Activated CD4-positive, alpha-beta T cell treated with anti-CD3 and anti-CD28 coated beads, Interleukin-2, amount 10 ng/mL, durations not matched to agents 7 days and 5 days (primary cell): Measurements from ENCODE around the gene PDE1C. TPM values are rescaled to one million over a fixed set of nuclear protein-coding genes. Genes with fewer than 3 reads are reported as not detected.

Experiments
- CTCF ChIA-PET: fragments of 350-600 bp; sonication (Branson Sonifier 250); formaldehyde crosslinking; loops from one replicate; lab custom pipeline; 2021; ENCODE audit warnings: antibody characterized with exemption; lab: Charles Lee
- POLR2A ChIA-PET: fragments of 350-600 bp; sonication (Branson Sonifier 250); formaldehyde crosslinking; loops from one replicate; lab custom pipeline; 2021; ENCODE audit warnings: antibody characterized with exemption; lab: Charles Lee
- DNase-seq: peaks from one replicate; pipeline ENCODE4 v3.0.0-alpha.2; 2020
- H3K27ac Mint-ChIP-seq: one replicate; pipeline ENCODE4 v1.8.0; 2021; ENCODE audit warnings: mild to moderate bottlenecking, moderate library complexity, mixed read lengths
- H3K27me3 Mint-ChIP-seq: one replicate; pipeline ENCODE4 v1.8.0; 2021; ENCODE audit warnings: mixed read lengths
- H3K36me3 Mint-ChIP-seq: one replicate; pipeline ENCODE4 v1.8.0; 2021; ENCODE audit warnings: low read depth, mixed read lengths
- H3K4me1 Mint-ChIP-seq: one replicate; pipeline ENCODE4 v1.8.0; 2021; ENCODE audit warnings: mixed read lengths
- H3K4me3 Mint-ChIP-seq: one replicate; pipeline ENCODE4 v1.8.0; 2021; ENCODE audit warnings: mild to moderate bottlenecking, moderate library complexity, mixed read lengths
- H3K9me3 Mint-ChIP-seq: one replicate; pipeline ENCODE4 v1.8.0; 2021; ENCODE audit warnings: mixed read lengths
- total RNA-seq, 2 experiments: library from RNA; stranded (reverse); gene quantifications; one replicate each; pipeline ENCODE4 v1.2.3, GENCODE V29; 2021

PDE1C gene
- total RNA-seq, 2 experiments from 2014 or later, result not detected

DNA sequence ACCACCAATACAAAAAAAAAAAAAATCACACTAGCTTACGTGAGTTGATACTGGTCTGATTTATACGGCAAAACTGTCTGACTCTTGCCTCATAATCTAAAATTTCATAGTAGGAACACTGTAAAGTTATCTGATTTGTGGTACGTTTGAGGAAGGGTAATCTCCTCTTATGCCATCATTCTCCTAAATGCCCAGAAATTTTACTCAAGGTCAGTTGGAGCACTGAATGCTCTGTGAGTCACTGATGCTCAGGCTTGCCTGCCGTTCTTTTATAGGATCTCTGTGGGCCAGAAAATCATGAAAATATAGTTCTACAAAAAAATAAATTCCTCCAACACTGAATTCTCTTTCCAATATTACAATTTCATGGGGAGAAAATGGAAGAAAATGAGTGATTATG lies 135.7 kb downstream of the PDE1C start:
- Mint-ChIP-seq H3K27ac (no peak overlapping the region), H3K4me1 (no peaks in the 10 kb centered on the region), H3K36me3 (no peaks in the 10 kb centered on the region), H3K4me3 (no peak overlapping the region), H3K9me3 (peaks cover 3% of the 10 kb centered on the region), H3K27me3 (no peaks in the 10 kb centered on the region)
- POLR2A ChIA-PET, result no interaction called here
- DNase-seq, result no peak
- CTCF ChIA-PET, result no interaction called here

GRCh38 chr7:31933481-31933880 lies 136.7 kb downstream of the PDE1C start:
- H3K27ac Mint-ChIP-seq, result no peak overlapping the region
- H3K4me1 Mint-ChIP-seq, result no peaks in the 10 kb centered on the region
- CTCF ChIA-PET, result no interaction called here

DNA sequence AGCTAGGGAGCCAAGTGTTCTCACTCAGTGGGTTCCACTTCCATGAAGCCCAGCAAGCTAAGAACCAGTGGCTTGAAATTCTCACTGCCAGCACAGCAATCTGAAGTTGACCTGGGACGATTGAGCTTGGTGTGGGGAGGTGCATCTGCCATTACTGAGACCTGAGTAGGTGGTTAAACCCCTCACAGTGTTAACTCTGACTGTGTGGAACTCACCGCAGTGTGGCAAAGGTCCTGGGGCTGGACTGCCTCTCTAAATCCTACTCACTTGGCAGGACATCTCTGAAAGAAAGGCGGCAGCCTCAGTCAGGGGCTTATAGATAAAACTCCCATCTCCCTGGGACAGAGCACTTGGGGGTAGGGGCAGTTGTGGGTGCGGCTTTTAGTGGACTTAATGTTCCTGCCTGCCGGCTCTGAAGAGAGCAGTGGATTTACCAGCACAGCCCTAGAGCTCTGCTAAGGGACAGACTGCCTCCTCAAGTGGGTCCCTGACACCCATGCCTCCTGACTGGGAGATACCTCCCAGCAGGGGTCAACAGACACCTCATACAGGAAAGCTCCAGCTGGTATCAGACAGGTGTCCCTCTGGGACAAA lies 143.1 kb downstream of the PDE1C start:
- H3K36me3 Mint-ChIP-seq, result no peaks in the 10 kb centered on the region
- no peaks in the 10 kb centered on the region for H3K9me3 Mint-ChIP-seq
- no peak overlapping the region for H3K27ac Mint-ChIP-seq
- DNase-seq, result no peak
- H3K27me3 Mint-ChIP-seq, result no peaks in the 10 kb centered on the region
- POLR2A ChIA-PET, result no interaction called here
- H3K4me1 Mint-ChIP-seq, result no peaks in the 10 kb centered on the region
- H3K4me3 Mint-ChIP-seq, result no peak overlapping the region
- CTCF ChIA-PET, result no interaction called here

More at GRCh38 chr7:31933481-31933880, 136.7 kb downstream of the PDE1C start:
- Mint-ChIP-seq H3K36me3 (no peaks in the 10 kb centered on the region), H3K27me3 (no peaks in the 10 kb centered on the region), H3K4me3 (no peak overlapping the region), H3K9me3 (peaks cover 3% of the 10 kb centered on the region)
- no peak for DNase-seq
- POLR2A ChIA-PET, result no interaction called here

GRCh38 chr7:31925753-31926454 lies 144.3 kb downstream of the PDE1C start:
- H3K9me3 Mint-ChIP-seq, result no peaks in the 10 kb centered on the region
- no peak overlapping the region for H3K27ac Mint-ChIP-seq
- no peak overlapping the region for H3K4me3 Mint-ChIP-seq
- H3K27me3 Mint-ChIP-seq, result no peaks in the 10 kb centered on the region
- no peaks in the 10 kb centered on the region for H3K36me3 Mint-ChIP-seq
- ChIA-PET POLR2A (no interaction called here), CTCF (no interaction called here)
- DNase-seq, result no peak
- H3K4me1 Mint-ChIP-seq, result no peaks in the 10 kb centered on the region

- H3K4me3 Mint-ChIP-seq, result no peak overlapping the region
- no peaks in the 10 kb centered on the region for H3K9me3 Mint-ChIP-seq
- DNase-seq, result no peak
- H3K27ac Mint-ChIP-seq, result no peak overlapping the region
- no peaks in the 10 kb centered on the region for H3K36me3 Mint-ChIP-seq
- H3K4me1 Mint-ChIP-seq, result no peaks in the 10 kb centered on the region
- POLR2A ChIA-PET, result no interaction called here
- H3K27me3 Mint-ChIP-seq, result no peaks in the 10 kb centered on the region
- CTCF ChIA-PET, result no interaction called here
Measured at GRCh38 chr7:31924251-31924650, 146.0 kb downstream of the PDE1C start.

DNA sequence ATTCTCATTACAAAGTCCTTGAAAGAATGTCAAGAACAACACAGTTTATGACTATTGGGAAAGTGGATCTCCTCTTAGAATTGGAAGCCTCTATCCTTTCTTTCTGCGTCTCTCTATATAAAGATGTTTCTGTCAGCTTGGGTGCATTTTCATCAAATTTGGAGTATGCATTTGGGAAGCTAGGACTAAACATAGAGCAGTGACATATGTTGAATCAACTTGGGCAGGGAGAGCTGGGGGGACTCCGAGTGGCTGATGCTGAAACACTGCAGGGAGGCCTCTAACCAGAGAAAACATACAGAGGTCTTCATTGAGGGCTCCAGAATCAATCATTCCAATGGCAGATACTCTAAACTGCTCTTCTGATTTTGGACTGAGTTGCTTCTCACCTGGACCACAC lies 147.4 kb downstream of the PDE1C start:
- ChIA-PET CTCF (no interaction called here), POLR2A (no interaction called here)
- DNase-seq, result no peak
- H3K36me3 Mint-ChIP-seq, result no peaks in the 10 kb centered on the region
- H3K4me1 Mint-ChIP-seq, result no peaks in the 10 kb centered on the region
- H3K27me3 Mint-ChIP-seq, result no peaks in the 10 kb centered on the region
- H3K9me3 Mint-ChIP-seq, result no peaks in the 10 kb centered on the region
- H3K27ac Mint-ChIP-seq, result no peak overlapping the region
- no peak overlapping the region for H3K4me3 Mint-ChIP-seq

DNA sequence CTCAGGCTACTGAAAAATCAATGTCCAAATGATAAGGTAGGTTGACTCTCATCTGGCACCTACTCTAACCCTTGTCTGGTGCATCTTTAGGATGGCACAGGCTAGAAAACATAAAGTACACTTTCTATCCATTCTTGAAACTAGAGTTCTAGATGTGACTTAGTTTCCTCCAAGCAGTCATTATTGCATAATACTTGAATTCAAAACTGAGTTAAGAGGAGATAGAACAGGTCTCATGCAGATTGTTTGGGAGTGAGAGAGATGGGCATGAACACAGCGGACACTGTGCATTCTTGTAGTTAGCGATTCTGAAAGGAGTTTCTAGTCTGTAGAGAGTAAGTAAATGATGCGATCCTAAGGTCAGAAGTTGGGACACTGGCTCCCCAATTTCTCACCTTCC lies 149.2 kb downstream of the PDE1C start:
- ChIA-PET CTCF (no interaction called here), POLR2A (no interaction called here)
- H3K4me1 Mint-ChIP-seq, result no peaks in the 10 kb centered on the region
- peaks cover 4% of the 10 kb centered on the region for H3K9me3 Mint-ChIP-seq
- no peak for DNase-seq
- no peaks in the 10 kb centered on the region for H3K27me3 Mint-ChIP-seq
- no peaks in the 10 kb centered on the region for H3K36me3 Mint-ChIP-seq
- H3K4me3 Mint-ChIP-seq, result no peak overlapping the region
- H3K27ac Mint-ChIP-seq, result no peak overlapping the region

GRCh38 chr7:31919678-31920369 lies 150.4 kb downstream of the PDE1C start:
- no peak overlapping the region for H3K4me3 Mint-ChIP-seq
- POLR2A ChIA-PET, result no interaction called here
- no peak for DNase-seq
- no peaks in the 10 kb centered on the region for H3K36me3 Mint-ChIP-seq
- no peaks in the 10 kb centered on the region for H3K27me3 Mint-ChIP-seq
- H3K9me3 Mint-ChIP-seq, result peaks cover 4% of the 10 kb centered on the region
- CTCF ChIA-PET, result no interaction called here
- H3K27ac Mint-ChIP-seq, result no peak overlapping the region
- H3K4me1 Mint-ChIP-seq, result no peaks in the 10 kb centered on the region

GRCh38 chr7:31918706-31919393 lies 151.4 kb downstream of the PDE1C start:
- DNase-seq, result no peak
- CTCF ChIA-PET, result no interaction called here
- Mint-ChIP-seq H3K27me3 (no peaks in the 10 kb centered on the region), H3K36me3 (no peaks in the 10 kb centered on the region), H3K27ac (no peak overlapping the region), H3K9me3 (peaks cover 4% of the 10 kb centered on the region), H3K4me3 (no peak overlapping the region), H3K4me1 (no peaks in the 10 kb centered on the region)
- POLR2A ChIA-PET, result no interaction called here

- no peak overlapping the region for H3K27ac Mint-ChIP-seq
- no peak overlapping the region for H3K4me3 Mint-ChIP-seq
- H3K27me3 Mint-ChIP-seq, result no peaks in the 10 kb centered on the region
- POLR2A ChIA-PET, result no interaction called here
- H3K4me1 Mint-ChIP-seq, result no peaks in the 10 kb centered on the region
- CTCF ChIA-PET, result no interaction called here
- no peak for DNase-seq
- H3K36me3 Mint-ChIP-seq, result no peaks in the 10 kb centered on the region
- H3K9me3 Mint-ChIP-seq, result peaks cover 4% of the 10 kb centered on the region
Measured at GRCh38 chr7:31917256-31917655, 153.0 kb downstream of the PDE1C start.

DNA sequence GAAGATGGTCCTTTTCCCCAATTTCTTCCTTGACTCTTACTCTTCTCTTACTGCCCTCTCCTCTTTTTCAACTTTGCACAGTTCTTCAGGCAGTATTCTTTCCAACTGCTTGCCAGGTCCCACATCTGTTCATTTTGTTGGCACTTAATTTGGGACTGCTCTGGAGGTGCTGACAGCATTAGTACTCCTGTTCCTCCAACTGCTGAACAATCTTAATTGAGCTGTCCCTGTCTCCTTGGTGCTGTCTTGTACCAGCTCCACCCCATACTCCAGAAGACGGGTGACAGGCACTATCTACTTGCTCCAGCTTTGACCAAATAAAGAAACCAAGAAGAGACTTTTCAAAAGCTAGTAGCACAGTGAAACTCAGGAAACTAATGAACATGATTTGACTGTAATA lies 160.0 kb downstream of the PDE1C start:
- H3K4me1 Mint-ChIP-seq, result no peaks in the 10 kb centered on the region
- no peak for DNase-seq
- no peak overlapping the region for H3K4me3 Mint-ChIP-seq
- no peaks in the 10 kb centered on the region for H3K36me3 Mint-ChIP-seq
- no peaks in the 10 kb centered on the region for H3K27me3 Mint-ChIP-seq
- H3K9me3 Mint-ChIP-seq, result no peaks in the 10 kb centered on the region
- ChIA-PET CTCF (no interaction called here), POLR2A (no interaction called here)
- H3K27ac Mint-ChIP-seq, result no peak overlapping the region

GRCh38 chr7:31906479-31907171 lies 163.6 kb downstream of the PDE1C start:
- H3K4me3 Mint-ChIP-seq, result no peak overlapping the region
- ChIA-PET CTCF (no interaction called here), POLR2A (no interaction called here)
- no peak for DNase-seq
- H3K4me1 Mint-ChIP-seq, result no peaks in the 10 kb centered on the region
- no peaks in the 10 kb centered on the region for H3K27me3 Mint-ChIP-seq
- no peak overlapping the region for H3K27ac Mint-ChIP-seq
- no peaks in the 10 kb centered on the region for H3K9me3 Mint-ChIP-seq
- H3K36me3 Mint-ChIP-seq, result no peaks in the 10 kb centered on the region

GRCh38 chr7:31903962-31904361 lies 166.2 kb downstream of the PDE1C start:
- no peak for DNase-seq
- no peaks in the 10 kb centered on the region for H3K36me3 Mint-ChIP-seq
- ChIA-PET CTCF (no interaction called here), POLR2A (no interaction called here)
- H3K4me3 Mint-ChIP-seq, result no peak overlapping the region
- H3K4me1 Mint-ChIP-seq, result no peaks in the 10 kb centered on the region
- no peaks in the 10 kb centered on the region for H3K27me3 Mint-ChIP-seq
- H3K27ac Mint-ChIP-seq, result no peak overlapping the region
- no peaks in the 10 kb centered on the region for H3K9me3 Mint-ChIP-seq
